GM18868 (cell line): Measurements from ENCODE around the gene GLI1.
"Not testable (repeated sequence)": the region's sequence is repeated elsewhere in the genome, so short reads cannot be mapped to it uniquely, and the experiment has no call there.

Experiments used
- ATAC-seq: cut with Tn5 transposase; IDR thresholded peaks from one replicate; pipeline ENCODE4 v1.9.1; 2021; ENCODE audit warnings: mild to moderate bottlenecking, moderate library complexity; ENCODE audit not compliant: unreplicated experiment

Gene GLI1

GRCh38 chr12:57496822-57497221 is 37.2 kb downstream of the GLI1 start:
- ATAC-seq, result no peak

DNA sequence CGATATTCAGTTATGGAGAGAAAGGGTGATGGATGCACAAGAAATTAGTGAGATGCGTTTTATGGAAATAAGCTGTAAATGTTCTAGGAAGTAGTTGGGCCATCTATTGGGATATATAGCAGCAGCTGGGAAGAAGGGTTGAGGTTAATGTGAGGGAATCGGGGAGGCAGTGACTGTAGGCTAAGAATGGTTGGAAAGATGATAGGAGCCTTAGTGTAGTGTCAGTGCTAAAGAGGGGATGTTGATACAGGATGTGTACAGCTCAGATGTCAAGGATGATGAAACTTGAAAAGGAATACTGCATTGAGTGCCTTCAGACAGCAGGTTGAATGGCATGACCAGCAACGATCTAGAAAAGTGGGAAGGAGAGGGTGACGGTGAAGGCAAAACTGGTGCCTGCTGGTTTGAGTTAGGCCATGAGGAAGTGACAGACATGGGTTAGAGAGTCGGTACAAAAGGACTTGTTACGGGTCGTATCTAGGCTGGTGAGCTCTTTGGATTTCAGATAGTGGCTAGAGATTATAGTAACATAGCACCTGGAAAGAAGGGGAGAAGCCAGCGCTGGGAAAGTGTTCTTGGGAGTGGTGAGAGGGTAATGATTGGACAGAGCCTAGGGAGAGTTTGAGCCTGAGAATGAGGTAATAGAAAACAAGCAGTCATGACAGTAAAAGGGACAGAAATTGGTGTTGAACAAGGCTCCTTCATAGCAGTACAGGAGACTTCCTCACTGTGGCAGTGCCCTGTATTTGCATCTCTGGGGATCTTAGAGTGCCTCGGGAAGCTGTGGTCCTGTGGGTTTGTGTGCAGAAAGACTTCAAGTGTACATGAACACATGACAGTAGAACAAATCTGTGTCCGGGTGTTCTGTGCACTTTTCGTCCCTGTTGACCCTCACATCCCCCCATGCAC is 37.9 kb downstream of the GLI1 start:
- no peak for ATAC-seq

DNA sequence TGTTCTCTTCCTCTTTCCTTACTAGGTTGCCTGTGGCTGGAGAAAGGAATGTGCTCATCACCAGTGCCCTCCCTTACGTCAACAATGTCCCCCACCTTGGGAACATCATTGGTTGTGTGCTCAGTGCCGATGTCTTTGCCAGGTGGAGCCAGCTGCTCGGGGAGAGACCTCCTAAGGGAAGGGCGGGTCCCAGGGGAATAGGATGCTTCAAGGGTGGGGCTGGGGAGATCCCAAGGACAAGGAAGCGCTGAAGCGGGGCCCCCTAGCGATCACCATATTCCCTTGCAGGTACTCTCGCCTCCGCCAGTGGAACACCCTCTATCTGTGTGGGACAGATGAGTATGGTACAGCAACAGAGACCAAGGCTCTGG is 38.5 kb downstream of the GLI1 start:
- ATAC-seq, result no peak

- no peak for ATAC-seq
Observed at GRCh38 chr12:57498571-57498970, 39.0 kb downstream of the GLI1 start.

GRCh38 chr12:57500213-57500612 is 40.6 kb downstream of the GLI1 start:
- ATAC-seq, result no peak

- not testable (repeated sequence) for ATAC-seq
Observed at GRCh38 chr12:57502311-57502969, 42.9 kb downstream of the GLI1 start.

GRCh38 chr12:57506541-57506940 is 47.0 kb downstream of the GLI1 start:
- ATAC-seq, result not testable (repeated sequence)

GRCh38 chr12:57507796-57508195 is 48.2 kb downstream of the GLI1 start:
- not testable (repeated sequence) for ATAC-seq

- ATAC-seq, result no peak
Observed at GRCh38 chr12:57511161-57511560, 51.6 kb downstream of the GLI1 start.

DNA sequence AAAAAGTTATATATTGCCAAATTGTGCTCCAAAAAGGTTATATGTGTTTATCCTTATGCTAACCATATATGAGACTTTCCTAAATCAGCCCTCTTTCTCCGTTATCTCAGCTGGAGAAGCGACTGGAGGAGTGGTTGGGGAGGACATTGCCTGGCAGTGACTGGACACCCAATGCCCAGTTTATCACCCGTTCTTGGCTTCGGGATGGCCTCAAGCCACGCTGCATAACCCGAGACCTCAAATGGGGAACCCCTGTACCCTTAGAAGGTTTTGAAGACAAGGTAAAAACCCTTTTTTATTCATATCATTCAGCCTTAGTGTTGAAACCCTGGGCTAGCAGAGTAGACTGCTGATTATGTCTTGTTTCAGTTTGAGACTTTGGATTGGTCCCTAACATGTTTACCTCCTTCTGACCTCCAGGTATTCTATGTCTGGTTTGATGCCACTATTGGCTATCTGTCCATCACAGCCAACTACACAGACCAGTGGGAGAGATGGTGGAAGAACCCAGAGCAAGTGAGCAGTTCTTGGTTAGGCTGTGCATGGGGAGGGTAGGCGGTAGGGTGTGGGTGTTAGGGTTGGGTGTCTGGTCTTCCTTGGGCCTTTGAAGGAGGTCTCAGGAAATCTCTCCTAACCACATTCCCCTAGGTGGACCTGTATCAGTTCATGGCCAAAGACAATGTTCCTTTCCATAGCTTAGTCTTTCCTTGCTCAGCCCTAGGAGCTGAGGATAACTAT is 52.2 kb downstream of the GLI1 start:
- no peak for ATAC-seq

DNA sequence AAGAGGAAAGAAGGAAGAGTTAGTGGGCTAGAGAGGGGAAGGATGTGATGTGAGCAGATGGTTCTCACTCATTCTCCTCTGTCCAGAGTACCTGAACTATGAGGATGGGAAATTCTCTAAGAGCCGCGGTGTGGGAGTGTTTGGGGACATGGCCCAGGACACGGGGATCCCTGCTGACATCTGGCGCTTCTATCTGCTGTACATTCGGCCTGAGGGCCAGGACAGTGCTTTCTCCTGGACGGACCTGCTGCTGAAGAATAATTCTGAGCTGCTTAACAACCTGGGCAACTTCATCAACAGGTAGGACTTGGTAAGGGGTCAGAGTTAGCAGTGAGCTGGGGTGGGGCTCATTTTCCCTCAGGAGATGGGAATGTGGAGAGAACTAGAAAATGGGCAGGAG is 53.1 kb downstream of the GLI1 start:
- ATAC-seq, result no peak

DNA sequence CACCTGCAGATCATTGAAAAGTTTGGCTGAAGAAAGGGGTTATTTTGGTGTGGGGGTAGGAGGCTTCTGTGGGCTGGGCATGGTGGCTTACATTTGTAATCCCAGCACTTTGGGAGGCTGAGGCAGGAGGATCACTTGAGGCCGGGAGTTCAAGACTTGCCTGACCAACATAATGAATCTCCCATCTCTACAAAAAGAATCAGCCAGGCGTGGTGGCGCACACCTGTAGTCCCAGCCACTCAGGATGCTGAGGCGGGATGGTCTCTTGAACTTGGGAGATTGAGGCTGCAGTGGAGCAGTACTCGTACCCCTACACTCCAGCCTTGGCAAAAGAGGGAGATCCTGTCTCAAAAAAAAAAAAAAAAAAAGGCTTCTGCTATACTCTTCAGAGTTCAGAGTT is 53.7 kb downstream of the GLI1 start:
- no peak for ATAC-seq

DNA sequence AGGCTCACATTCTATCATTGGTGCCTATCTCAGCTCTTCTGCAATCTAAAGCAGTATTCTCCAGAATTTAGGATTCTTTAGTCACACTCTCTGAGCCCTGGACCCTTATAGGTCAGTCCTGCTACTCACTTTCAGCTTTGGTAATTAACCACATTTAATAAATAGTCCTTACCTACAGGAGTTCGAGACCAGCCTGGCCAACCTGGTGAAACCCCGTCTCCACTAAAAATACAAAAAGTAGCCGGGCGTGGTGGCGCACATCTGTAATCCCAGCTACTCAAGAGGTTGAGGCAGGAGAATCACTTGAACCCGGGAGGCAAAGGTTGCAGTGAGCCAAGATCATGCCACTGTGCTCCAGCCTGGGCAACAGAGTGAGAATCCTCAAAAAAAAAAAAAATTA is 54.1 kb downstream of the GLI1 start:
- not testable (repeated sequence) for ATAC-seq

GRCh38 chr12:57514246-57514645 is 54.7 kb downstream of the GLI1 start:
- ATAC-seq, result not testable (repeated sequence)

DNA sequence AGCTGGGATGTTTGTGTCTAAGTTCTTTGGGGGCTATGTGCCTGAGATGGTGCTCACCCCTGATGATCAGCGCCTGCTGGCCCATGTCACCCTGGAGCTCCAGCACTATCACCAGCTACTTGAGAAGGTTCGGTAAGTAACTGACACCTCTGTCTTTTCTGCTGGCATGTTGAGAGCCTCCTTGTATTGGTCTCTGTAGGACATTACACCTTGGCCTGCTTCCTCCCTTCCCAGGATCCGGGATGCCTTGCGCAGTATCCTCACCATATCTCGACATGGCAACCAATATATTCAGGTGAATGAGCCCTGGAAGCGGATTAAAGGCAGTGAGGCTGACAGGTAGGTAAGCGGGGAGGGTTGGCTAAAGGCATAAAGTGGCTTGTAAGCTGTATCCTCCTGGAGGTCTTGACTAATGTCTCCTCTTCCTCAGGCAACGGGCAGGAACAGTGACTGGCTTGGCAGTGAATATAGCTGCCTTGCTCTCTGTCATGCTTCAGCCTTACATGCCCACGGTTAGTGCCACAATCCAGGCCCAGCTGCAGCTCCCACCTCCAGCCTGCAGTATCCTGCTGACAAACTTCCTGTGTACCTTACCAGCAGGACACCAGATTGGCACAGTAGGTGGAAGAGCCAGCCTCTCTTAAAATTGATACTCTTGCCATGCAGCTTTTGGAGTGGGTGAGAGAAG is 55.3 kb downstream of the GLI1 start:
- no peak for ATAC-seq

DNA sequence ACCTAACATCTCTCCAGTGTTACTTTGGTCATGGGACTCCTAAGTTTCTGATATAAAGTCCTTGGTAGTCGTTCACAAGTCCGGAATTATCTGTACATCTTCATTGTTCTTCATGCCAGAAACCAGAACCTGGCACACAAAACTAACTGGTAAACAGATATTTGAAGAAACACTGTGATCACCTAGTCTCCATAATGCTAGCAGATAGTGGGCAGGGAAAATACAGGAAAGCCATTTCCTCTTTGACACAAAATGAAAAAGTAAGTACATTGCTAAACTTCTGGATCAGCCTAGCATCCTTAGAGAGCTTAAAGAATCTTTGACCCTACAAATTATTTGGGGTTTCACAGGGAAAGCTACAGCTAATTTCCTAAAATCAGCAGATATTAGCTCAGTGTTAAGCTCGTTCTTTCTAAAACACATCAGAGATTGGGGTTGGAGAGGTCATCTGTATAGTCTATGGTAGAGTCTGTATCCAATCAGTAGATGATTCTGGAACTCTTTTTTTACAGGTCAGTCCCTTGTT is 55.9 kb downstream of the GLI1 start:
- ATAC-seq, result no peak

DNA sequence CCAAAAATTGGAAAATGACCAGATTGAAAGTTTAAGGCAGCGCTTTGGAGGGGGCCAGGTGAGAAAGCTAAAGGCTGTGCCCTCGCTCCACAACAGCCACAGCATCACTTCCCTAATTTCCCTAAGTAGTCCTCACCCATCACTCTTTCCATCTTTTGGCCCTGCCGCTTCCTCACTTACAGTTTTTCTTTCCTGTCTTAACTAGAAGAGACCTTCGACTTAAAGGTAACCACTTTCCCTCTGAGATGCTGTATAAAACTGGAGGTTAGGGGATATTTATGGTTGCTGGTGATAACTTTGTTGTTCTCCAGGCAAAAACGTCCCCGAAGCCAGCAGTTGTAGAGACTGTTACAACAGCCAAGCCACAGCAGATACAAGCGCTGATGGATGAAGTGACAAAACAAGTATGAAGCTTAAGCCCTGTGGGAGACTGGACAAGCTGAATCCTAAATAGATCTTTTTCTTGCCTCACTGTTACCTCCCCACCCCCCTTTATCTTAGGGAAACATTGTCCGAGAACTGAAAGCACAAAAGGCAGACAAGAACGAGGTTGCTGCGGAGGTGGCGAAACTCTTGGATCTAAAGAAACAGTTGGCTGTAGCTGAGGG is 56.5 kb downstream of the GLI1 start:
- no peak for ATAC-seq

DNA sequence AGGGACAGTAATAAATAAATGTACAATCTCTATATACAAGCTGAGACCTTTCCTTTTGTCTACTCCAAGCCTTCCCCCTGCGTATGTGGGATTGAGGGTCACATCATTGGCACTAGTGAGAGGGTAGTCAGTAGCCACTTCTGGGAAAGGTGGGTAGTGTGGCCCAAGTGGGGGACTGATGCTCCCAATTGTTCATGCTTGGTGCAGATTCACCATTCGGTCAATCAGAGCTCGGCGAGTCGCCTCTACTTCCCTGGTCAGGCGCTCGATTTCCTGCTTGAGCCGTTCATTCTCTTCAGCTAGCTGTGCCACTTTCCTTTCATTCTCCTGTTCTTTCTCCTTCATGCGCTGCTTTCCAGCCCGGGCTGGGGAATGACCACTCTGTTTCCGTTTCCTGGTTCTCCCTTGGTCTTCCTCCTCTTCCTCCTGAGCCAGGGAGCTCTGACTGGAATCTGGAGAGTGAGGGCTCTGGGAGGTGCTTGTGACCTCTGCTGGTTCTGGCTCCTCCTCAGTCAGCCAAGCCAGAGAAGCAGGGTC is 57.1 kb downstream of the GLI1 start:
- no peak for ATAC-seq

DNA sequence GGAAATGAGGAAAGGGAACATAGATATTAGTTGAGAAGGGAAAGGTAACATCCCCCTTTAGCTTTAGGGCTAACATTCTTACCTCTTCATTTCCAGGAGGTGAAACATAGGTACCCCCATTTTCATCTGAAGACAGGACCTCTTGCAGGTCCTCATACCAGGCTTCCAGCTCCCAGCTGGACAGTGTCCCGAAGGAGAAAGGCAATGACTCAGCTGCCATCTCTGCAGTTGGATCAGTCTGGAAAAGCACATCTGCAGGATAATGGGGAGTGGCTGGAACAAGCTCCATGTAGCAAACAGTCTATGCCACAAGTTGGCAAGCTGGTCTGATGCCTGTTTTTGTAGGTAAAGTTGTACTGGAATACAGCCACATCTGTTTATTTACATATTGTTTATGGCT is 57.6 kb downstream of the GLI1 start:
- ATAC-seq, result no peak

DNA sequence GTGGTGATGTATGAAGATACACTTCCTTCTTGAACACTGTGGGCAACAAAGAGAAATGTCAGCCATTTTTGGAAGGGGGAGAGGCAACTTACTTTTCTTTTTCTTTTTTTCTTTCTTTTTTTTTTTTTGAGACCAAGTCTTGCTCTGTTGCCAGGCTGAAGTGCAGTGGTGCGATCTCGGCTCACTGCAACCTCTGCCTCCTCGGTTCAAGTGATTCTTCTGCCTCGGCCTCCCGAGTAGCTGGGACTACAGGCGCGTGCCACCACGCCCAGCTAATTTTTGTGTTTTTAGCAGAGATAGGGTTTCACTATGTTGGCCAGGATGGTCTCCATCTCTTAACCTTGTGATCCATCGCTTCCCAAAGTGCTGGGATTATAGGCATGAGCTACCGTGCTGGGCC is 58.1 kb downstream of the GLI1 start:
- ATAC-seq, result not testable (repeated sequence)
